Naive thymus-derived CD4-positive, alpha-beta T cell (primary cell): Measurements from ENCODE around the gene SORCS2. TPM values are rescaled to one million over a fixed set of nuclear protein-coding genes. Genes with fewer than 3 reads are reported as not detected.

Experiments used
- ATAC-seq: fragments of 150-1000 bp; cut with Tn5 transposase; 2 replicates; pipeline ENCODE4 v1.10.0; 2021; ENCODE audit warnings: mild to moderate bottlenecking, moderate library complexity
- CTCF ChIA-PET: fragments of 350-600 bp; sonication (Branson Sonifier 250); formaldehyde crosslinking; loops from one replicate; lab custom pipeline; 2021; ENCODE audit warnings: antibody characterized with exemption; lab: Charles Lee
- POLR2A ChIA-PET: fragments of 350-600 bp; sonication (Branson Sonifier 250); formaldehyde crosslinking; loops from one replicate; lab custom pipeline; 2021; ENCODE audit warnings: antibody characterized with exemption, inconsistent platforms; lab: Charles Lee
- DNase-seq, 9 donors: peaks; one replicate each; pipeline versions ENCODE4 v3.0.0 to v3.0.0-alpha.2; 2020 to 2022; ENCODE audit warnings: mixed read lengths in 1 of 9
- H3K27ac ChIP-seq: one replicate; pipeline ENCODE4 v1.7.0; 2013; ENCODE audit warnings: mild to moderate bottlenecking, low read depth, low read length, moderate library complexity
- H3K27me3 ChIP-seq, 2 donors: one replicate each; pipeline ENCODE4 v1.7.0; 2013; ENCODE audit warnings: low read length in 2 of 2, mild to moderate bottlenecking in 2 of 2, moderate library complexity in 2 of 2; ENCODE audit not compliant: control insufficient read depth in 2 of 2, insufficient read depth in 2 of 2
- H3K36me3 ChIP-seq, 3 experiments: 1 replicate in 2 of 3; 2 replicates in 1 of 3; pipeline ENCODE4 v1.7.0; 2013; ENCODE audit warnings: low read length in 3 of 3, mild to moderate bottlenecking in 3 of 3, moderate library complexity in 1 of 3; ENCODE audit not compliant: insufficient read depth in 3 of 3, control insufficient read depth in 2 of 3
- H3K4me1 ChIP-seq, 2 donors: one replicate each; pipeline ENCODE4 v1.7.0; 2013; ENCODE audit warnings: low read length in 2 of 2, mild to moderate bottlenecking in 2 of 2, moderate library complexity in 1 of 2; ENCODE audit not compliant: control insufficient read depth in 2 of 2, insufficient read depth in 2 of 2
- H3K4me3 ChIP-seq: 2 replicates; pipeline ENCODE4 v1.7.0; 2013; ENCODE audit warnings: mild to moderate bottlenecking, low read length
- H3K9me3 ChIP-seq, 3 experiments: 1 replicate in 2 of 3; 2 replicates in 1 of 3; pipeline ENCODE4 v1.7.0; 2013; ENCODE audit warnings: low read length in 3 of 3; ENCODE audit not compliant: control insufficient read depth in 2 of 3
- H3K27ac Mint-ChIP-seq, 9 donors: one replicate each; pipeline ENCODE4 v1.8.0; 2020 to 2022; ENCODE audit warnings: mixed read lengths in 9 of 9, mild to moderate bottlenecking in 8 of 9, moderate library complexity in 5 of 9, inconsistent platforms in 2 of 9
- H3K27me3 Mint-ChIP-seq, 5 donors: one replicate each; pipeline ENCODE4 v1.8.0; 2021 to 2022; ENCODE audit warnings: mixed read lengths in 5 of 5, mild to moderate bottlenecking in 1 of 5
- H3K36me3 Mint-ChIP-seq, 5 donors: one replicate each; pipeline ENCODE4 v1.8.0; 2020 to 2022; ENCODE audit warnings: mixed read lengths in 5 of 5, mild to moderate bottlenecking in 3 of 5, inconsistent platforms in 1 of 5
- H3K4me1 Mint-ChIP-seq, 7 donors: one replicate each; pipeline ENCODE4 v1.8.0; 2020 to 2022; ENCODE audit warnings: mixed read lengths in 7 of 7, mild to moderate bottlenecking in 3 of 7, inconsistent platforms in 1 of 7
- H3K4me3 Mint-ChIP-seq, 10 donors: one replicate each; pipeline ENCODE4 v1.8.0; 2020 to 2022; ENCODE audit warnings: mild to moderate bottlenecking in 10 of 10, mixed read lengths in 10 of 10, moderate library complexity in 6 of 10, inconsistent platforms in 2 of 10
- H3K9me3 Mint-ChIP-seq, 11 donors: one replicate each; pipeline ENCODE4 v1.8.0; 2020 to 2022; ENCODE audit warnings: mixed read lengths in 11 of 11, mild to moderate bottlenecking in 4 of 11, inconsistent platforms in 1 of 11, moderate library complexity in 1 of 11
- intact Hi-C, 2 donors: fragments of 100-400 bp; cut with micrococcal nuclease; formaldehyde crosslinking; loops; one replicate each; pipeline ENCODE4 v1.15.1; 2023
- polyA plus RNA-seq, 2 donors: library from polyadenylated mRNA; unstranded; fragments of 300-500 nt; fragmentation: Illumina TruSeq; gene quantifications; one replicate each; pipeline ENCODE4 v1.2.3, GENCODE V29; 2021
- total RNA-seq, 6 experiments: library from RNA in 5 of 6; stranded (reverse) in 5 of 6; gene quantifications; 1 replicate in 5 of 6; 2 replicates in 1 of 6; pipeline ENCODE4 v1.2.3 and lab custom pipeline; 2021 to 2026

The SORCS2 gene
- total and polyA plus RNA-seq, 7 experiments from 2014 or later = 0.10 TPM; not detected in 6

DNA sequence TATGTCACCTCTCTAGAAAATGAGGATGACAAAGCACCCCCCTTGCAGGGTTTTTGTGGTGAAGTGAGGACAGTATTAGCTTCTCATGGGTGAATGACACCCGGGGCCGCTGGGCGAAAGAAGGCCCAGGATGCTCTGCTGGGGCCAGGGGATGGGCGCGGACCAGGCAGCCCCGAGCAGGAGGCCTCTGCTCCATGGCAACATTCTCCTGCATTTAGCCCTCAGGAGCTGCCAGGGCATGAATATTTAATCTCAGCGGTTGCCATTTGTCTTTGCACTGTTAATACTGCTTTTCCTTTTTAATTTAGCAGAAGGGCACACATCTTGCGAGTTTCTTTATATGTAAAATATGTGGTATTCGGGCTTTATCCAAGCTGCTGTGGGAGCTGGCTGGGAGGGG lies 272.7 kb downstream of the SORCS2 start:
- Histone ChIP-seq H3K27me3 (no peaks in the 10 kb centered on the region), H3K4me3 (no peak overlapping the region), H3K27ac (no peak overlapping the region), H3K9me3 (peaks cover 0 to 6% (median 0%) of the 10 kb centered on the region in 3 experiments), H3K4me1 (no peaks in the 10 kb centered on the region), H3K36me3 (no peaks in the 10 kb centered on the region)
- intact Hi-C loops = no loop called here
- Mint-ChIP-seq H3K4me1 (peaks cover 0 to under 1% (median 0%) of the 10 kb centered on the region in 7 donors), H3K4me3 (no peak overlapping the region), H3K9me3 (peaks cover 0 to 12% (median 2%) of the 10 kb centered on the region in 11 donors), H3K27ac (no peak overlapping the region), H3K27me3 (peaks cover 0 to 14% (median 9%) of the 10 kb centered on the region in 5 donors), H3K36me3 (no peaks in the 10 kb centered on the region)
- ChIA-PET CTCF (no interaction called here), POLR2A (no interaction called here)
- DNase-seq (no peak), ATAC-seq (no peak)

- peaks cover 0 to 2% (median 0%) of the 10 kb centered on the region in 7 donors for H3K4me1 Mint-ChIP-seq
- Histone ChIP-seq H3K9me3 (peaks cover 0 to 6% (median 0%) of the 10 kb centered on the region in 3 experiments), H3K4me1 (no peaks in the 10 kb centered on the region), H3K27ac (no peak overlapping the region), H3K4me3 (no peak overlapping the region), H3K36me3 (no peaks in the 10 kb centered on the region), H3K27me3 (no peaks in the 10 kb centered on the region)
- no peak for ATAC-seq
- peaks cover 0 to 12% (median 2%) of the 10 kb centered on the region in 11 donors for H3K9me3 Mint-ChIP-seq
- ChIA-PET CTCF (no interaction called here), POLR2A (no interaction called here)
- intact Hi-C loops = no loop called here
- no peak overlapping the region for H3K27ac Mint-ChIP-seq
- H3K27me3 Mint-ChIP-seq = peaks cover 0 to 19% (median 12%) of the 10 kb centered on the region in 5 donors
- no peaks in the 10 kb centered on the region for H3K36me3 Mint-ChIP-seq
- no peak overlapping the region for H3K4me3 Mint-ChIP-seq
- no peak for DNase-seq
Observed at GRCh38 chr4:7466215-7466614, 273.9 kb downstream of the SORCS2 start.

DNA sequence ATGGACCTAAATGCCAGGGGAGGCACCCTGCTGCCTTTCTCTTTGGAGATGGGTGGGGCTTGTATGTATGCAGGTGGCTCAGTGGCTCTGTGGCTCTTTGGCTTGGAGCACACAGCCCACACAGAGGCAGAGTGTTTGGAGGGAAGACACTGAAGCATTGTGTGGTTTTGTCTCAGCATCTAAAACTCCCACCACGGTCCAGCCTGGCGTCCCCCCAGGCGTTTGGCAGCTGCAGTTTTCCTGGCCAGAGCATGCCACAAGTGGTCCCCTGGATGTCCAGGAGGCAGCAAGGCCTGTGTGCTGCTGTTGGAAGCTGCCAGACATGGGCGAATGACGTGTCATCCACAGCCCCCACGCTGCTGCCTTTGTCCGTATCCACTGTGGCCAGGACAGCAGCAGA lies 274.6 kb downstream of the SORCS2 start:
- Mint-ChIP-seq H3K27me3 (peaks cover under 1 to 19% (median 13%) of the 10 kb centered on the region in 5 donors), H3K4me3 (no peak overlapping the region), H3K4me1 (peaks cover 0 to 2% (median 0%) of the 10 kb centered on the region in 7 donors), H3K9me3 (peaks cover 0 to 12% (median 2%) of the 10 kb centered on the region in 11 donors), H3K27ac (no peak overlapping the region), H3K36me3 (no peaks in the 10 kb centered on the region)
- Histone ChIP-seq H3K4me1 (no peaks in the 10 kb centered on the region), H3K9me3 (peaks cover 0 to 6% (median 0%) of the 10 kb centered on the region in 3 experiments), H3K36me3 (no peaks in the 10 kb centered on the region), H3K4me3 (no peak overlapping the region), H3K27me3 (no peaks in the 10 kb centered on the region), H3K27ac (no peak overlapping the region)
- ChIA-PET CTCF (no interaction called here), POLR2A (no interaction called here)
- ATAC-seq = no peak
- intact Hi-C loops = no loop called here
- DNase-seq = no peak

- no peak overlapping the region for H3K27ac Mint-ChIP-seq
- CTCF ChIA-PET = no interaction called here
Observed at GRCh38 chr4:7467471-7467870, 275.1 kb downstream of the SORCS2 start.

GRCh38 chr4:7469023-7469422 lies 276.7 kb downstream of the SORCS2 start:
- no peaks in the 10 kb centered on the region for H3K4me1 ChIP-seq
- no peak overlapping the region for H3K4me3 ChIP-seq
- no peak overlapping the region for H3K27ac Mint-ChIP-seq
- DNase-seq (no peak), ATAC-seq (no peak)
- H3K4me1 Mint-ChIP-seq = peaks cover 0 to 3% (median 0%) of the 10 kb centered on the region in 7 donors
- no peaks in the 10 kb centered on the region for H3K27me3 ChIP-seq
- H3K36me3 ChIP-seq = no peaks in the 10 kb centered on the region
- POLR2A ChIA-PET = no interaction called here
- CTCF ChIA-PET = no interaction called here
- no peak overlapping the region for H3K4me3 Mint-ChIP-seq
- H3K9me3 ChIP-seq = peaks cover 0 to 6% (median 0%) of the 10 kb centered on the region in 3 experiments
- peaks cover 0 to 12% (median 2%) of the 10 kb centered on the region in 11 donors for H3K9me3 Mint-ChIP-seq
- H3K27me3 Mint-ChIP-seq = peaks cover 6 to 35% (median 25%) of the 10 kb centered on the region in 5 donors
- no peaks in the 10 kb centered on the region for H3K36me3 Mint-ChIP-seq
- H3K27ac ChIP-seq = no peak overlapping the region
- intact Hi-C loops = no loop called here

More at GRCh38 chr4:7467471-7467870, 275.1 kb downstream of the SORCS2 start:
- no peaks in the 10 kb centered on the region for H3K4me1 ChIP-seq
- POLR2A ChIA-PET = no interaction called here
- H3K36me3 ChIP-seq = no peaks in the 10 kb centered on the region
- peaks cover 0 to 12% (median 2%) of the 10 kb centered on the region in 11 donors for H3K9me3 Mint-ChIP-seq
- peaks cover 3 to 25% (median 18%) of the 10 kb centered on the region in 5 donors for H3K27me3 Mint-ChIP-seq
- ATAC-seq (no peak), DNase-seq (no peak)
- H3K9me3 ChIP-seq = peaks cover 0 to 6% (median 0%) of the 10 kb centered on the region in 3 experiments
- H3K4me3 Mint-ChIP-seq = no peak overlapping the region
- H3K27ac ChIP-seq = no peak overlapping the region
- peaks cover 0 to 3% (median 0%) of the 10 kb centered on the region in 7 donors for H3K4me1 Mint-ChIP-seq
- H3K36me3 Mint-ChIP-seq = no peaks in the 10 kb centered on the region
- intact Hi-C loops = no loop called here
- no peaks in the 10 kb centered on the region for H3K27me3 ChIP-seq
- no peak overlapping the region for H3K4me3 ChIP-seq

GRCh38 chr4:7470111-7470510 lies 277.8 kb downstream of the SORCS2 start:
- Mint-ChIP-seq H3K27ac (no peak overlapping the region), H3K4me1 (peaks cover 0 to 3% (median 0%) of the 10 kb centered on the region in 7 donors), H3K27me3 (peaks cover 6 to 35% (median 25%) of the 10 kb centered on the region in 5 donors), H3K4me3 (no peak overlapping the region), H3K36me3 (no peaks in the 10 kb centered on the region), H3K9me3 (peaks cover 0 to 12% (median 2%) of the 10 kb centered on the region in 11 donors)
- no peak overlapping the region for H3K4me3 ChIP-seq
- H3K9me3 ChIP-seq = peaks cover 0 to 6% (median 0%) of the 10 kb centered on the region in 3 experiments
- no peak for ATAC-seq
- ChIA-PET POLR2A (no interaction called here), CTCF (no interaction called here)
- DNase-seq = no peak
- no peak overlapping the region for H3K27ac ChIP-seq
- no peaks in the 10 kb centered on the region for H3K27me3 ChIP-seq
- no peaks in the 10 kb centered on the region for H3K36me3 ChIP-seq
- no peaks in the 10 kb centered on the region for H3K4me1 ChIP-seq
- intact Hi-C loops = no loop called here

DNA sequence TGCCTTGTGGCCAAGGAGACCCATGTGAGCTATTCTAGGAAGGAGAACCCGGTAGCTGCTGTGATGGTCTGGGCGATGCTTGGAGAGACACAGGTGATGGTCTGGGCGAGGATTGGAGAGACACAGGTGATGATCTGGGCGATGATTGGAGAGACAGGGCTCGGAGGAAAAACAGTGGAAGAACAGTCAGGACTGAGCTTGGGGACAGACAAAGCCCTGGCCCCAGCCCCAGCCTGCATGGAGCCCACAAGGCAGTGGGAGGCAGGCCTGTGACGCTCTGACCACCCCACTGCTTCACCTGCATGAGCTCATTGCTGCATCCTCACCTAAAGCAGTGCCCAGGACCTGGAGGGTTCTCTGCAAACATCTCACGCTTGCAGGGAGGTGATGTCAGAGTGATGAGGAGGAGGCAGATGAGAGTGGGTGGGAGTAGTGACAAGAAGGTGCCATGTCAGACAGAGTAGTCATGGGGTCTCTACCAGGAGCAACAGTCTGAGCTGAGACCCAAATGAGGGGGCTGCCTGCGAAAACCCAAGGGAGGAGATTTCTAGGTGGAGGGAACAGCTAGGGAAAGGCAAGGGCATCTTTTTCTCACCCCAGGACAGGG lies 278.3 kb downstream of the SORCS2 start:
- Histone ChIP-seq H3K27me3 (no peaks in the 10 kb centered on the region), H3K27ac (no peak overlapping the region), H3K36me3 (no peaks in the 10 kb centered on the region), H3K4me3 (no peak overlapping the region), H3K9me3 (peaks cover 0 to 6% (median 0%) of the 10 kb centered on the region in 3 experiments), H3K4me1 (no peaks in the 10 kb centered on the region)
- ChIA-PET POLR2A (no interaction called here), CTCF (no interaction called here)
- no peak overlapping the region for H3K27ac Mint-ChIP-seq
- H3K9me3 Mint-ChIP-seq = peaks cover 0 to 10% (median 1%) of the 10 kb centered on the region in 11 donors
- intact Hi-C loops = no loop called here
- H3K4me3 Mint-ChIP-seq = no peak overlapping the region
- peaks cover 0 to 3% (median 0%) of the 10 kb centered on the region in 7 donors for H3K4me1 Mint-ChIP-seq
- no peaks in the 10 kb centered on the region for H3K36me3 Mint-ChIP-seq
- DNase-seq (no peak), ATAC-seq (no peak)
- peaks cover 6 to 35% (median 25%) of the 10 kb centered on the region in 5 donors for H3K27me3 Mint-ChIP-seq
